Stimulated activated CD8-positive, alpha-beta memory T cell treated with anti-CD3 and anti-CD28 coated beads, Interleukin-2, amount 100 ng/mL, for 48 hours (primary cell): Measurements from ENCODE around the gene TP63.

Experiments
- DNase-seq, 2 donors: peaks; one replicate each; pipeline ENCODE4 v3.0.0-alpha.2; 2020; ENCODE audit warnings: low read depth in 2 of 2

Gene TP63

DNA sequence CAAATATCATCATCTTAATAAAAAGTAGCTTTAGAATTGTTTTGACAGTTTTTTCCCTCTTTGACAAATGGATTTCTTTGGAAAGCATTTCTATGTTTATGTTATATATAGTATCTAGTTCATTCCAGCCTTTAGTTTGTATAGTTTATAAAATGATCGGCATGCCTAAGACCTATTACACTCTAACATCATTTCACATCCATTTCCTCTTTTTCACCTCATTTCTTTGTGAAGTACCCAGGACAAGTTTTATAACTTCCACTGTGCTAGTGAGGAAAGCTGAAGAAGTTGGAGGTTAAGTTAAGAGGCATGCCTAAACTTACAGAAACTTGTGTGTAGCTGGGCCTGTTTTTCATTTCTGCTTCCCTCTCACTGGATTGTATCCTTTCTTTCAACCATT, 178.4 kb downstream of the TP63 start:
- DNase-seq, result no peak

DNA sequence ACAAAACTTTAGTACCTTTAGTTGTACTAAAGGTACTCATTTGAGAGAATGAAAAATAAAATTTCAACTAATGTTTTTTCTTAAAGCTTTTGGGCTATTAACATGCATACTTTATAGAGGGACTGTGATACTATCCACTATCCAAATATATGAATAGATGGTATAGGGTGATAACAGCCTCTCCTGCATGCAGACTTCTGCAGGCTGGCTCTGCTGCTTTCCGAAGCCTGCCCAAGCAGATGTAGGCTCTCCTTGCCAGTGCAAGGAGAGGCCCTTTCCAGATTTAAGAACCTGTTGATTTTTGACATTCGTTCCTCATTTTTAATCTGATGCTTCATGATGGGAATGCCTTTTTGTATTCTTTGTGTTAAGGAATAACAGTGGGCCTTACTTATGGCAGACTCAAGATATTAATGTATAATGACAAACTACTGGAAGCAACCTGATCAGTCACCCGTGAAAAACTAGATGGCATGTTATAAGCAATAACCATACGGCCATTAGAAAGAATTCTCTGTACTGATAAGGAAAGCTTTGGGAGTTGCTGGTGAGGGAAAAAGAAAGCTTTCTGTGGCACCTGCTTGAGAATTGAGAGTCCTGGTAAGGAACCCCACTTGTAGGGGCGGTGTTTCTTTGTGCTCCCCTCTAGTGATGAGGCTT, 181.7 kb downstream of the TP63 start:
- no peak for DNase-seq

DNA sequence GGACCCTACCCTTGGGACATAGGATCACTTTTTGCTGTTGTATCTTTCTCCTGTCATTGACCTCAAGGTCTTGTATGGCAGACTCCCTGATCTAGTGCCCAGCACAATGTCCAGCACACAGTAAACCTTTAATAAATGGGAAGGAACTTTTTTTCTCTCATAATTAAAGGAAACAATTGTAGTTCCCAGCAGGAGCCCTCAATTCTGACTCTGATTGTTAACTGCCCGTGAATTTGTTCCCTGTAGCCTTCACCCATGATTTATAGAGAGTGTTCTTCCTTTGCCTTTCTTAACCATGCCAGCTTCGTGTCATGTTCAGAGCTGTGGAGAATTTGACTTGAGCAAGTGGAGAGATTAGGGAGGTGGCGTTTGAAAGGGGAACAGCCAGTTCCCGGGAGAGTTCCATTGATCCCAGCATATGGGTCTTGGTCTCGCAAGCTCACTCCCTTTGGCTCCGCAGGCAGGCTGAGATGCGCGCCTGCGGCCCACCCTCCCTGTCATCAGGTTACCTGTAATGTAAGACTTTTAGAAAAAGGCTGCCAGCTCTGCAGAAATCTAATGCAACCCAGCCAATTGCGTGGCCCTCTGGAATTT, 182.6 kb downstream of the TP63 start:
- no peak for DNase-seq

DNA sequence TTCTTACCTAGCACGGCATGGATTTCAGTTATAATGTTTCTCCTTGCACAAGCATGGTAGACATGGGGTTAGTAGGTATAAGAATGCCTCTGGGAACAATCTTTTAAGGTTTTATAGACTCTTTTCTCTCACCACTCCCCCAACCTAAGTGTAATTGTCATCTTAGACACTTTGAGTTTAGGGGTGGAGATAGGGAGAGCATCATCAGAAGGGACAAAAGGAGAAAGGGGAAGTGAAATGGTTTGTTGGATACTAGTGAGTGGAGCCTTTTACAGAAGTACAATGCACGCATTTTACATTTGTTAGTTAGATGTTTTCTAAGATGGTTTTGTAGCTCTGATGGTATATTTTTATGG, 189.2 kb downstream of the TP63 start:
- DNase-seq, result no peak

DNA sequence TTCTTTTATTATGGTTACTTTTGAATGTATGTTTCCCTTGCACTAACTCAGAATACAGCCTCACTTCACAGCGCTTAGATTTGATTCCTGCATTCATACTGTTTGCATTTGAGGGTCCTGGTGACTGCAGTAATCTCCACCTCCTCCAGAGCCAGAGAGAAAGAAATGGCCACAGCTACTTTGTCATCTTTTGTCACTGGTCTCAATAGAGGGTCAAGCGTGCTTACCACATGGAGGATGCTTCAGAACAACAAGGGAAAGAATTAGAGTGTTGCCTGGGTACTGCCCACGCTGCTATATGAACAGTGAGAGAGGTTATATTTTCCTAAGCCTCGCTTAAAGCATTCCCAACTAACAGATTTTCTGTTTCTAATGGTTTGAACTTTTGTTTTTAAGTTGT, 190.1 kb downstream of the TP63 start:
- no peak for DNase-seq

DNA sequence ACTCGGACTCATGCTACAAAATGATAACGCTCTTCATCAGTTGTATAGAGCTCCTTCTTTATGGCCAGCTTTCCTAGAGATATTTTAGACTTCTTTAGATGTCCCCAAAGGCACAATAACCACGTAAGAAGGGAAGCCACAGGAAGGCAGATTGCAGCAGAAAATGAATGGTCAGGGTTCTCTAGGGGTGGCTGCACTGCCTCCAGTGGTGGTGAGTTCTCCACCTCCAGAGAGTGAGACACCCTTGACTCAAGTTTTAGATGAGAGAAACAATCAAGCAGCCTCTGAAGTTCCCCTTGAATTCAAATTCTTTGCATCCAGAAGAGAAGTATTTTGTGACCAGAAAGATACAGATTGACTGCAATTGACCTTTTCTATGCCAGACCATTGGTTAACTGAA, 191.5 kb downstream of the TP63 start:
- DNase-seq, result no peak

DNA sequence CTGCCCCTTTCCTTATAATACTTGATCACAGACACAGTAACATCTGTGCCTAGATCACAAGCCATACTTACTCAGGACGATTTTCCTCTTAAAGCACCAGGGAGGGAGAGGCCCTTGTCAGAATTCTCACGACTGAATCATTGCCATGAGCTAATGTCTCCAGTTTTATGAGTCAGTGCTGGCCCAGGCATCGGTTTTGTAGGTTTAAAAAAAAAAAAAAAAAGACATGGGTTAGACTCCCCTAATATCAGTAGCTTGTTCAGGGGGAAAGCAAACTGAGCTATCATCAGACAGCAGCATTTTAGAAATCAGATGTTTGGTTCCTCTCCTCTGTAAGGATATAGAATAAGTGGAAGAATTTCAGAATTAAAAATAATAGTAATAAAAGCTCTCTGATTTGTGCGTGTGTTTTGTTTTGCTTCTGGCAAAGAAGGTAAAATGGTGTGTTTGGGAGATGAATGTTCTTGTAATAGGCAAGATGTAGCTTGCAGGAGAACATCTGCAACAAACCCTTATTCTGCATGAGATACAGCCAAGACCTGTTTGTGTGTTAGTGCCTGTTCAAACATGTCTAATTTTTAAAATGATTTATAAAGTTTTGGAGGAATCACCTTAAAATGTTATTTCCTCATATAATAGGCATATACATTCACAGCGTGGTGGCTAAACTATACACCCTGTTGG, 193.6 kb downstream of the TP63 start:
- no peak for DNase-seq

DNA sequence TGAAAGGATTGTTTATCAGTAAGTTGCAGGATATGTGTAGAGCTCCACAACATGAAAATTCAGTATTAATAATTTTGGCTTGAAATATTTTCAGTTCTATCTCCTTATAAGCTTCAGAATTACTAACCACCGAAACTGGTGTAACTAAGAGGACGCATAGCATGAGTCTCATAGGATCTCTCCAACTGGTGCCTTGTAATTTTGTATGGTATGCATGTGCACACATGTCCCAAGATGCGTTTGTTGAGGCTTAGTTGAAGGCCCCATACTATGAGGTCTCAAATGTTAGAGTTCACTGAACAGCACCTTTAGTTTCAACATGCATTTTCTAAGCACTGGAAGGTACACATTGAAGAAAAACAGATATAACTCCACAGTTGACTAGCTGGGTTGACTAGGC, 195.4 kb downstream of the TP63 start:
- no peak for DNase-seq

DNA sequence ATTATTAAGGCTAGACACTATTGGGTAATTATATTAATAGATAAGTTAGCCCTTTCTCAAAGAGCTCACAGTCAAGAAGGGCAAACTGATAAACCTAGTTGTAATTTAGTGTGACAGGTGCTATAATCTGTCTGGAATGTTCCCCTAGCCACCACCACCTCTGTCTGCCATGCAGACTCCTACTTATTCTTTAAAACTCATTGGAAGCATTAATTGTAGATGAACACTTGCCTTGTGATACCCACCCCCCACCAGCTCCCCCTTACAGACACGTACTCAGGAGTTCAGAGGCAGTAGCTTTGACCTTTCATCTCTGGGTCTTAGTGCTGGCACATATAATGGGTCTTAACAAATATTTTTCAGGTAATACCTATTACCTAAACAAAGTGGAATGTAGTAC, 195.9 kb downstream of the TP63 start:
- DNase-seq, result no peak

DNA sequence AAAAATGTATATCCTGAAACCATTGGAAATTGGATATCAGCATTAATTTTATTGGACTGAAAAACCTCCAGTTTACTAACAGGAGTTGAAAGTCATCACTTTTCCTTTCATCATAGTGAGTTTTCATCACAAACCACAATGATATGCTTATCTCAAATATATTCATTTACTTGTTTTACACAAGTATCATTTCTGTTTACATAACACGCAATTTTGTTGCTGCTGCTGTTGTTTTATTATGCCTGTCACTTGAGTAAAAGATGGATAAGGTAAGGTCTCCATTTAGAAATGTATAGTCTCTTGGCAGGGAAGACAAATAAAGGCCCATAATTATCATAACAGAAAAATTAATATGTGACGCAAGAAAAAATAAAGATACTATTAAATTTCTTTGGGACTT, 199.2 kb downstream of the TP63 start:
- no peak for DNase-seq

DNA sequence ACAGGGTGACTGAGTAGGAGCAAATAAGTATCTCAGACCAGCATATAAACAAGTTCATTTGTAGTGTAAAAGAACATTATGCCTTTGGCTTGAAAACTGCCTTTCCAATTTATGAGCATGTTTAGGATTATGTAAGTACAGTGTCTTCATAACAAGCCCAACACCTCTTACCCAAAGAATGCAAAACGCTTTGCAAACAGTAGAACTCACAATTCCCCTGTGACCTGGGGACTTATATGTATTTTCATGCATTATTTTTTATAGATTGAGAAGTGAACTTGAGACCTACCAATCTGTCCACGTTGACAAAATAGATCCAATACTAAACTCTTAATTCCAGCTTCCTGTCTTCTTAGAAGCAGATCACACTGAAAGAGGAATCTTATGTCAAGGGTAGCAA, 202.1 kb downstream of the TP63 start:
- no peak for DNase-seq

DNA sequence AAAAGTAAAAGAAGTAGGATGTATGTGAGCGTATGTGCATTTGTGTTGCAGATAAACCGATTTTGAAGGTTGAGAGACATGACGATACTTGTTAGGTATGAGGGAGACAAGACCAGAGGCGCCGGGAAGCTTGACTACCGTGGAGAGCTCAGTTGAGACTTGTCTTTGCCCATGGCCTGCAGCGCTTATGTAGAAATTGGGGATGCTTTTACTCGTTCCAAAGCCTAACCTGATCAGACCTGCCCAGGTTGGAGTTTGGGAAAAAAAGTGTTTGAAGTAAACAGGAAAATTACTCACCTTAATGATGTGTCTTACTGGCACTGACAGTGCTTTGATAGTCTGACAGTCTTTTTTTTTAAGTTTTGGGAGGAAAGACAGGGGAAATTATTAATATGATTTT, 202.8 kb downstream of the TP63 start:
- no peak for DNase-seq

DNA sequence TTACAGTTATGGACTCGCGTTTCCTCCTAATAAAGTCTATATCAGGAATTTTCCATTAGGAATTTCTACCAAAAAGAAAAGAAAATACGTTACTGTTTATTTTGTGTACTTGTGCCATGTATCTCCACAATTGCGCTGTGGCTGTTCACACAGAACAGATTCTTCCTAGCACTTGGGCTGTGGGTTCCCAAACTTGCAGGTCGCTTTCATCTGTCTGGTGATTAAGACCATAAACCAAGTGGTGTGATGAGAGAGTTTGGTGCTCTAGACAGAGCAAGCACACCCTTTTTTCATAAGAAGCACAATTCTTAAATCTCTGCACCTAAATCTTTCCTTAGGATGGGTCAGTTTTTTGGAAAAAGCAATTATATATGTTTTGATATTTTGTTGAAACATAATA, 203.3 kb downstream of the TP63 start:
- no peak for DNase-seq

DNA sequence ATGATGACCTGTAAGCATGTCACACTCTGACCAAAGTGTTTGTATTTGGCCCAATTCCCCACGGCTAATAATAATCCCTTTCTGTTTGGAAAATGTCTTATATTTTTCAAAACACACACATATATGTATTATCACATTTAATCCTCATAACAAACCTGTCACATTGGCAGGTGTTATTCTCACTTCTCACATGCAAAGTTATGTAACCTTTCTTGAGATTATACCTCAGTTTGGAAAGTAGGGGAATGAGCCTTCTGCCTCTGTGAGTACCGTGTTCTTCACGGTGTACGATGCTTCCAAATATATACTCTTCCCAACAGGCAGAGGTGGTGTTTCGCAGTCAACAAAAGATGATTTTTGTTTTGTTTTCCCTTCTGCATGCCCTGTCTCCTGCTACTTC, 205.6 kb downstream of the TP63 start:
- DNase-seq, result no peak

DNA sequence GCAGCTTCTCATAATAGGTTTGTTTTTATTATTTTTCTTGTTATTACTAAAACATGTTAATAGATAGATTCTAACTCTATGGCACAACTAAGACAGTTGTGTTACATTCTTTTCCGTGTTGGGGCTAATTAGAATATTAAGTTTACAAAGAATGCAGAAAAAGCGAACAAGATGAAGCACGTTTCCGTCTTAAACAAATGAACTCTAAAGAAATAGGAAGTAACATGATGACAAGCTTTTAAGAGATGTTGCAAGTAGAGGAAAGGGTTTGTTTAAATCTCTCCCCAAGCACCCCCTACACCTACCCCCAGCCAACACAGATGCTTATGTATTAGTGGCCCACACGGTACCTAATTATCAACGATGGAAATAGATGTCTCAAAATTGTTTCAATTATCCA, 207.1 kb downstream of the TP63 start:
- DNase-seq, result no peak

DNA sequence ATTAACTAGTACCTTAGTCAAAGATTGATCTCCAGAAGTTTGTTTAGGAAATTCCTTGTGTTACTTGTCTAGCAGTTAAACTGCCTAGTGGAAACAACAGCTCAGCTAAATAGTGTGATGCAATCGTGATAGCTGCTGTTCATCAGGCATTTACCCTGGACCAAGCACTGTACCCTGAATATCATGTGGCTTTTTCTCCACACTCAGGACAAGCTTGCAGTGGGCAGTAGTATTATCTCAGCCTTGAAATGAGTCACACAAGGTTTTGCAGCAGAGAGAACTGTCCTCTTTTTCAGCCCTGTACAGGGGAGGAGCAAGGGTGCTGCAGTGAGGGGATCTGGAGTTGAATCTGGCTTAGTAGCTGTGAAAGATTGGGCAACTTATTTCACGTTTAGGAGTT, 208.4 kb downstream of the TP63 start:
- no peak for DNase-seq

DNA sequence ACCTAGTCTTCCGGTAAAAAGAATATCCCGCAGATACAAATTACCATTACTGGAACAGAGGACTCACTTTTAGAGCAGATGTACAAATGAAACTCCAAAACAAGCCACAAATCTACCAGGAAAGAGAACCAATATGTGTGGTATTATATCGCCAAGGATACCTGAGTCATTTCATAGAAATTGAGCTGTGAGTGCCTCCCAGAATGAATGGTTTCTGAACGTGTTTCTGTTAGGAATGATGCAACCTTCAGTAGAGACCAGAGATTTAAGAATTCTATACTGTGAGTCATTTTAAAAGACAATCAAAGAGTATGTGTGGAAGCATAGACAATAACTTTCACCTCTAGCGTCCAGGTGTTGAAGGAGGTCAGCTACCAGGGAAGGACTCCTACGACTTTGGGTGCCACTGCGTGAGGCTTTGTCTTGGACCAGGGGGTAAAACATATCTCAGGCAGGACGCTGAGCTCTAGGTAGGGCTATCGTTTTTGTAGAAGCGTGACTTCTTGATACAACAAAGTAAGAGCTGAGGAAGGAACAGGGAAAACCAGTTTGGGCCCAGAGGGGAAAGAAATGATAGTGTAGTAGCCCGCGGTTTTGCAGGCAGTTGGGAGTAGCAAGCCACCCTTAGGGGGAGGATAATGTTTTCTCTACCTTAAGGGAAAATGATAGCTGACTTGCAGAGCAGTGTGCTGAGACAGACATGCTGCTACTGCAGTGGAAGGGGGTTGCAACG, 210.4 kb downstream of the TP63 start:
- no peak for DNase-seq

DNA sequence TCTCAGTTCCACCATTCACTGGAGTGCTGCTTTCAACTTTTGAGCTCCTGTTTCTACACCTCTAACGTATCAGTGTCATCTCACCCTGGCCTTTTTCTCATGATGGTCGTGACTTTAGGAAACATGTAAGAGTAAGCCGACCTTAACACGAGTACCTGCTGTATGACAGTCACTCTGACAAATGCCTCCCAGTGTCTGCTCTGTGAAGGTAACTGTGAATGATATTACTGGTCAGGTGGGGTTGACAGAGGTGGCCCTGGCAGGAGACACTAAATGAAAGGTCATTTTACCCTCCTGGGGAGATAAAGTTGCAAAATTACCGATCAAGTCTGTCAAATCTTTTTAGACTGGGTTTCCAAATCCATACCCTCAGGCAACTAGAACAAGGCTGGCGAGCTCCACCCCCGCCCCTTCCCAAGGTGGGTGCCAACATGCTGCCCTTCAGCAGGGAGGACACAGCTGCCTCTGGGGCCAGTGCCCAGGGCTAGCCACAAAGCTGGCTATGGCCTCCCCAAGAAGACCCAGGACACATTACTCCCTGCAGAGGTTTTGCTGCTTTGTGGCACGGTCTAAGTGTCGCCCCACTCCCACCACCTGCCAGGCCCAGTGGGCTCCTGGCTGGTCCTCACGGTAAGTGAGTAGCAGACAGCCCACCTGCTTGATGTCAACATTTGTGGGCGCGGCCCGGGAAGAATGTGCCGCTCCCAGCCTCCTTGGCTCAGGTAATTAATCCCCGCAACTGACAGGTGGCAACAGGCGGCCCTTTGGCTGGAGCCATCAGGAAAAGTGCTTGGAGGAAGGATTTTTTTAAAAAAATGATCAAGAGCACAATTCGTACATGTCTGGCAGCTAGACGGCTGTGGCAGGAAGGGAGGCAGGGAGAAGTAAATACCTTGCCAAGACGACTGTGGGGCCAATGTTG, 211.8 kb downstream of the TP63 start:
- no peak for DNase-seq

DNA sequence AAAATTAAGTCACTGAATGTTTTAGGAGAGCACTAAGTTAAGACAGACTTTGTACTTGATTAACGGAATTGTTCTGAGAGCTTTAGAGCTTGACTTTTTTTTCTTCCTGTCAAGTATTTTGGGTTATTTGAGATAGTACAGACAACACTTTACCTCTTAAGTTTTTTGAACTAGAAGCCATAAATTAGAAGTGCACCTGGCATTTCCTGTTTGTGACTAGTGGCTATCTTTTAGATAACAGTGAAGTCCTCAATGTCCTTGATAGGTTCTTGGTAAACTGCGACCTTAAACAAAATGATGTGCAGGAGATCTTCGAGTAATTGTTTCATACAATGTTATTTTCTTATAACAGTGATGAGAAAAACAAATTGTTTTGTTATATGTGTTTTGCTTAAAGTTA, 213.9 kb downstream of the TP63 start:
- DNase-seq, result no peak

DNA sequence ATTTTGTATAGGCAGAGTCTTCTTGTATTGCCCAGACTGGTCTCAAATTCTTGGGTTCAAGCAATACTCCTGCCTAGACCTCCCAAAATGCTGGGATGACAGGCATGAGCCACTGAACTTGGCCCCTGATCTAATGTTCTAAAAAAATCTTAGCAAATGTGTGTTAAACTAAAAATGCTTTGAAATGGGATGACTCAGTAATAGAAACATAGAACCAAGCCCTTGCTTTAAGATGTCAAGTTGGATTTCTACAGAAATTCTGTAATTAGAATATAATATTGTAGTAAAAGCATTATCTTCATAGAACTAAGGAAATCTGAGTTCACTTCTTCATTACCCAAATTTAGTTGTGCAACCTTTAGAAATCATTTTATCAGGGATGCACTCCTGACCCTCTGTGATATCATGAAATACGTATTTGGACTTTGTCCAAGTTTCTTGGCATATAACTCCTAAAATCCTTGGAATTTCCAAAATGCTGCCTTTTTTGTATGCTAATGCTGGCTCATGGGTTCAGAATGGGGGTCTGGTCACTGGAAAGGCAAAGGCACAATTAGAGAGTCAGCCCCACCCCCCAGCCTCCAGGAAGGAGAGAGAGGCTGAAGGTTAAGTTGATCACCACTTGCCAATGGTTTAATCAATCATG, 217.3 kb downstream of the TP63 start:
- DNase-seq, result no peak

DNA sequence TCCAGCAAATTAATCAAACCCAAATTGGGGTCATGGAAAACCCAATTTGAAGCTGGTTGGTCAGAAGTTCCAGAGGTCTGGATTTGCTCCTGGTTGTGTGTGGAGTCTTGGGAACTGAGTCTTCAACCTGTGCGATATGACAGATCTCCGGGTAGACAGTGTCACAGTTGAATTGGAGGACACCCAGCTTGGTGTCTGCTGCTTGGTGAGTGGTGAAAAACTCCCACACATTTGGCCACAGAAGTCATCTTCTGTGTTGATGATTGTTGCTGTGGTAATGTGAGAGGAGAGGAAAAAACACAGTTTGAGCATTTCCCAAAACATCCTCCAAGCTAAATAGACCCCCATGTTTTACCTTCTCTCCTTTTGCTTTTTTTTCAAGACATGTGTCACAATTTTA, 218.1 kb downstream of the TP63 start:
- no peak for DNase-seq
